DOHH2 (cell line): ENCODE data around the gene SH3PXD2A.

ENCODE experiments used
- CTCF ChIP-seq: fragments of 200-600 bp; sonication (generic); IDR thresholded peaks from one replicate; pipeline ENCODE4 v1.5.1; 2014; ENCODE audit warnings: antibody characterized with exemption, mild to moderate bottlenecking, low read depth, low read length; ENCODE audit not compliant: poor library complexity, severe bottlenecking
- EZH2phosphoT487 ChIP-seq: fragments of 200-600 bp; sonication (generic); IDR thresholded peaks from 2 replicates; pipeline ENCODE4 v1.6.1; 2017; ENCODE audit warnings: borderline replicate concordance, mild to moderate bottlenecking, antibody characterized with exemption, low read length, moderate library complexity, mixed read lengths

- TF ChIP-seq CTCF (no peak), EZH2phosphoT487 (no peak)
Measured at GRCh38 chr10:103630156-103630555, 225.2 kb downstream of the SH3PXD2A start.
